Epithelial cell of esophagus (primary cell): ENCODE data around the gene ZNF391.
"Not testable (repeated sequence)": the region's sequence is repeated elsewhere in the genome, so short reads cannot be mapped to it uniquely, and the experiment has no call there.

ENCODE experiments used
- DNase-seq: peaks from one replicate; pipeline ENCODE4 v3.0.0; 2010; ENCODE audit warnings: low read depth
- H3K4me3 ChIP-seq: 2 replicates; pipeline ENCODE4 v1.5.1; 2011; ENCODE audit warnings: mild to moderate bottlenecking, low read length, control low read depth
- TF ChIP-seq, protein P1 (sequence below): IDR thresholded peaks from 2 replicates; pipeline ENCODE4 v1.5.1; 2011; ENCODE audit warnings: low read depth, mild to moderate bottlenecking, low read length, control low read depth, inconsistent platforms; ENCODE audit not compliant: insufficient read depth; ENCODE audit errors: missing control alignments

Gene ZNF391

GRCh38 chr6:27374824-27375612, 13.5 kb upstream of the ZNF391 start:
- TF ChIP-seq, protein P1, sequence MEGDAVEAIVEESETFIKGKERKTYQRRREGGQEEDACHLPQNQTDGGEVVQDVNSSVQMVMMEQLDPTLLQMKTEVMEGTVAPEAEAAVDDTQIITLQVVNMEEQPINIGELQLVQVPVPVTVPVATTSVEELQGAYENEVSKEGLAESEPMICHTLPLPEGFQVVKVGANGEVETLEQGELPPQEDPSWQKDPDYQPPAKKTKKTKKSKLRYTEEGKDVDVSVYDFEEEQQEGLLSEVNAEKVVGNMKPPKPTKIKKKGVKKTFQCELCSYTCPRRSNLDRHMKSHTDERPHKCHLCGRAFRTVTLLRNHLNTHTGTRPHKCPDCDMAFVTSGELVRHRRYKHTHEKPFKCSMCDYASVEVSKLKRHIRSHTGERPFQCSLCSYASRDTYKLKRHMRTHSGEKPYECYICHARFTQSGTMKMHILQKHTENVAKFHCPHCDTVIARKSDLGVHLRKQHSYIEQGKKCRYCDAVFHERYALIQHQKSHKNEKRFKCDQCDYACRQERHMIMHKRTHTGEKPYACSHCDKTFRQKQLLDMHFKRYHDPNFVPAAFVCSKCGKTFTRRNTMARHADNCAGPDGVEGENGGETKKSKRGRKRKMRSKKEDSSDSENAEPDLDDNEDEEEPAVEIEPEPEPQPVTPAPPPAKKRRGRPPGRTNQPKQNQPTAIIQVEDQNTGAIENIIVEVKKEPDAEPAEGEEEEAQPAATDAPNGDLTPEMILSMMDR: no peak
- H3K4me3 ChIP-seq: peak overlapping the region; percentile 78
- DNase-seq: peak; percentile 94

- peak overlapping the region; percentile 11 for H3K4me3 ChIP-seq
- DNase-seq: peak; percentile 9
- TF ChIP-seq, protein P1: no peak
Observed at GRCh38 chr6:27375613-27376079, 12.9 kb upstream of the ZNF391 start.

GRCh38 chr6:27378406-27378805, 10.2 kb upstream of the ZNF391 start:
- not testable (repeated sequence) for H3K4me3 ChIP-seq, DNase-seq

- not testable (repeated sequence) for H3K4me3 ChIP-seq, DNase-seq
Observed at GRCh38 chr6:27381001-27381400, 7.6 kb upstream of the ZNF391 start.

GRCh38 chr6:27383011-27383410, 5.5 kb upstream of the ZNF391 start:
- TF ChIP-seq, protein P1: no peak
- DNase-seq: no peak
- H3K4me3 ChIP-seq: no peak overlapping the region

DNA sequence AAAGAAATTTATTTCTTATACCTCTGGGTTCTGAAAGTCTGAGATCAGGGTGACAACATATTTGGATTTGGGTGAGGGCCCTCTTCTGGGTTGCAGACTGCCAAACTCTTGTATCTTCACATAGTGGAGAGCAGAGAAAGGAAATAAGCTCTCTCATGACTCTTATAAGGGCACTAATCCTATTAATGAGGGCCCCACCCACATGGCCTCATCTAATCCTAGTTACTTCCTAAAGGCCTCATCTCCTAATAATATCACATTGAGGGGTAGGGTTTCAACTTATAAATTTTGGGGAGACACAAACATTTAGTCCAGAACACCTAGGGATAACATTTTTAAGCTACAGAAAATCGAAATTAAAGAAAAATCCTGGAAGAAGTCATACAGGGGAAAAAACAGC, 5.1 kb upstream of the ZNF391 start:
- TF ChIP-seq, protein P1: no peak
- no peak for DNase-seq
- no peak overlapping the region for H3K4me3 ChIP-seq

DNA sequence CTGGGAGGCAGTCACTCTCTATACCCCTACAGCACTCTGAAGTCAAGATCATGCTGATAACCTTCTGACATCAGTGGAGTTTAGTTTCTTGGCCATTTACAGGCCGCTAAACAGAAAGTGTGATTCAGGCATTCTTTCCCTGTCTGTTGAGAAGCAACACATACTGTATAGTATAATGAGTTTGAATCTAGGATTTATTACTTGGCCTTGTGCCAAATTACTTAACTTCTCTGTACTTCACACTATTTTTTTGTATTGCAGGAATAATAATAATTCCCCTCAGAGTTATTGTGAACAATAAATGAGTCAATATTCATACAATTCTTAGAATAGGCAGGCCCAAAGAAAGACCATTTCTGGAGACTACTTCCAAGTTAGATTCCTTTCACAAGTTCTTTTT, 4.1 kb downstream of the ZNF391 start:
- no peak for DNase-seq
- TF ChIP-seq, protein P1: no peak
- no peak overlapping the region for H3K4me3 ChIP-seq

DNA sequence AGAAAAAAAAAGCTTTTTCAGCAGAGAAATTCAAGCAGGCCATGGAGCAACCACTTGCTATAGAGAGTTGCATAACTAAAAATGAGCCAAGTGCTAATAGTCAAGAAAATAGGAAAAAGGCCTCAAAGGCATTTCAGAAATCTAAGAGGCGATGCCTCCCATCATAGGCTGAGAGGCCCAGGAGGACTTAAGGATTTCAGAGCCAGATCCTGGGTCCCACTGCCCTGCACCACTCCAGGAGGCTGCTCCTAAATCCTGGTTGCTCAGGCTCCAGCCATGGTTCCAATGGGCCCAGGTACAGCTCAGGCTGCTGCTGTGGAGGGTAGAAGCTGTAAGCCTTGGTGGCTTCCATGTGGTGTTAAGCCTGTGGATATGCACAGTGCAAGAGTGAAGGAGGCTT, 5.5 kb downstream of the ZNF391 start:
- no peak overlapping the region for H3K4me3 ChIP-seq
- TF ChIP-seq, protein P1: no peak
- no peak for DNase-seq
